ENCODE data around the gene MUC6.

MUC6 gene

DNA sequence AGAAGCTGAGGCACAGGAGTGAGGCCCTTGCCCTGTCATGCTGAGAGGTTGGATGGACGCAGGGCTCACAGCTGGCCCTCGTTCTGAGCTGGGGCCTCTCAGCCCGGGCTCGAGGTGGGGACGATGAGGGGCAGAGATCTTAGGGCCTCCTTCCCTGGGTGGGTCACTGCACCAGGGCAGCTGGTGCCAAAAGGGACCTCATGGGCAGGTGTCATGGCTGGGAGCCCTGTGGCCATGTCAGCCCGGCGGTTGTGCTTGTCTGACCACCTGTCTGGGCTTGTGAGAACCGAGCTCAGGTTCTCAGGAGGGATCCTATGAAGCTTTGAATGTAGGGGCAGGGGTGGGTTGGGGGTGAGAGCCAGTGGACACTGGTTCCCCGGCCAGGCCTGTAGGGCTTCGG lies 1.8 kb upstream of the MUC6 start:
- DNase-seq (ENCODE audit: low read depth in 2 of 2) = no peak

DNA sequence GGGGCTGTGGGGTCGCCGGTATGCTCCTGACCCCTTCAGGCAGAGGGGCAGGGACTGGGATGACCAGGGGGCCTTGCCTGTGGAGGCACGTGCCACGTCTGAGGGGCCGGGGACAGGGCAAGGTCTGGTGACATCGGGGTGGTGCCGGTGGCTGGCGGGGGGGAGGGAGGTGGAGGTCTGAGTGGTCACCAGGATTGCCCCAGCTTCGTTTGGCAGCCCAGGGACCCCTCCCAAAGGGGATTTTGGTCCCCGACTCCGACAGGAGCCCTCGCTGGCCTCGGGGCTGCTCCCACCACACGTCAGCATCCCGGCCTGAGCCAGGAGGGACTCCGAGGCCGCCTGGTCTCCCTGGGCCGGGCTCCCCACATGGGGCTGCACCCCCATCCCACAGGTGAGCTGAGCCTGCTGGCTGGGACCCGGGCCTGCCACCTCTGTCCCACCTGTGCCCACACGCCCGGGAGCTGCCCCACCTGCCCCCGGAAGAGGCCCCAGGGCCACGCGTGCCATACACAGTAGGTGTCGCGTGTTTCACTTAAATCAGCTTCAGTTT lies 1.1 kb upstream of the MUC6 start:
- DNase-seq (ENCODE audit: low read depth in 2 of 2) = no peak

DNA sequence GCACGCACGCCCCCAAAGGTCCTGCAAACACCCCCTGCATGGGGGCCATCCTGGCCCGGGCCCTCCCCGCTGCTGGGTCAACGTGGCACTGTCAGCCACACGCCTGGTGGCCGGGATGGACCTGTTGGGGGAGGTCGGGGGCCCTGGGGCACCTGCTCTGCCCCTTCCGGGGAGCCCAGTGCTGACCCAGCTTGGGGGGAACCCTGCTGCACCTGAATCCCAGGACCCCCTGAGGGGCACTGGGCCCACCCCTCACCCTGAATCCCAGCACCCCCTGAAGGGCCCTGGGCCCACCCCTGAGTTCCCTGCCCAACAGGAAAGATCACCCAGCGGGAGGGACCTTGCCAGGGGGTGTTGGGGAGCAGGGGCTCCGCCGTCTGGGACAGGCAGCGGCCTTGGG lies 413 bp upstream of the MUC6 start:
- DNase-seq (ENCODE audit: low read depth in 2 of 2) = no peak

DNA sequence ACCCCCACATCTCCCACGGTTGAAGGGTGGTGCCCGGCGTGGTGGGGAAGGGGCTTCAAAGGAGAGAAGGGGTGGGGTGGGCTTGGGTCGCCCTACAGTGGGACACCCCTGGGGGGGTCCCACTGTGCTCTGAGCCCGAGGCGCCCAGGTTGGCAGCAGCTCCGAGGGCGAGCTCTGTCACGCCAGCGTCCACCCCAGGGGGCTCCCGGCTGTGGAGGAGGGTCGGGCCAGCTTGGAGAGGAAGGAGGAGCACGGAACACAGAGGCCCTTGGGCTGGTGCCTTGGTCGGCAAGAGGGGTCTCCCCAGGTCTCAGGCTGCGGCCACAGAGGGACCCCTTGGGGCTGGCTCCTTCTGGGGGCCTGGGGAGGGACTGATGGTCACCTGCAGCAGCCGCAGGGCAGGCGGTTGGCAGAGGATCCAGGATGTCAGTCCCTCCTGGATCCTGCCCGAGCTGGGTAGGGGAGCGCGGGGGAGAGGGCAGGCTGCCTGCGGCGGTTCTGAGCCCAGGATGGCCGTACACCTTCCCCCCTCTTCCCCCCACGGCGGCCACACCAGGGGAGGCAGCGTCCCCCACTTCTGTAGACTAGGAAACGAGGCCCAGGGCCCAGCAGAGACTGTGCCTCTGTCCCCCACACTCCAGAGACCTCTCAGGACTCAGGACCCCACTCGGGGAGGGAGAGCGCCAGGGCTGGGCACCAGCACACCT lies 788 bp downstream of the MUC6 start:
- DNase-seq (ENCODE audit: low read depth in 2 of 2) = no peak

- no peak for DNase-seq (ENCODE audit: low read depth in 2 of 2)
Measured at GRCh38 chr11:1034456-1035295, 1.8 kb downstream of the MUC6 start.

GRCh38 chr11:1034001-1034400 lies 2.5 kb downstream of the MUC6 start:
- DNase-seq (ENCODE audit: low read depth in 2 of 2) = no peak

GRCh38 chr11:1033016-1033798 lies 3.3 kb downstream of the MUC6 start:
- DNase-seq (ENCODE audit: low read depth in 2 of 2) = no peak

- no peak for DNase-seq (ENCODE audit: low read depth in 2 of 2)
Measured at GRCh38 chr11:1032310-1032891, 4.1 kb downstream of the MUC6 start.

- DNase-seq (ENCODE audit: low read depth in 2 of 2) = no peak
Measured at GRCh38 chr11:1031121-1031899, 5.2 kb downstream of the MUC6 start.

- DNase-seq (ENCODE audit: low read depth in 2 of 2) = no peak
Measured at GRCh38 chr11:1030556-1030955, 6.0 kb downstream of the MUC6 start.

DNA sequence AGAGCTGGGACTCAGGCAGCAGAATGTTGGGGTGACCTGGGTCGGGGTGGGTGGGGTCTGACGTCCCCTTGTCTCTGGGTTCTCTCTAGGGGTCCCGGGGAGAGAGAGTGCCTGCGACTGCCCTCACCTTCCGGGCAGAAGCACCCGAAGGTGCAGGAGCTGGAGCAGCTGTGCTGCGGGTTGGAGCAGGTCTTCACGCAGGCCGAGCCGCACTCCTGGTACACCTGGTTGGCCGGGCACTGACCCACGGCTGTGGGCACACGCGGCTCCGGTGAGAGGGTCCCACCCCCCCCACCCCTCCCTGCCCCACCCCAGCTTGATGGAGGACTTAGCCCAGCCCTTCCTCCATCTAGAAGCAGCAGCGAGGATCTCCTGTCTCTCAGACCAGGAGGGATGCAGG lies 6.4 kb downstream of the MUC6 start:
- no peak for DNase-seq (ENCODE audit: low read depth in 2 of 2)

- DNase-seq (ENCODE audit: low read depth in 2 of 2) = no peak
Measured at GRCh38 chr11:1029654-1030053, 6.9 kb downstream of the MUC6 start.

- no peak for DNase-seq (ENCODE audit: low read depth in 2 of 2)
Measured at GRCh38 chr11:1029051-1029450, 7.5 kb downstream of the MUC6 start.

- DNase-seq (ENCODE audit: low read depth in 2 of 2) = no peak
Measured at GRCh38 chr11:1028616-1029015, 7.9 kb downstream of the MUC6 start.

- no peak for DNase-seq (ENCODE audit: low read depth in 2 of 2)
Measured at GRCh38 chr11:1028291-1028540, 8.3 kb downstream of the MUC6 start.

DNA sequence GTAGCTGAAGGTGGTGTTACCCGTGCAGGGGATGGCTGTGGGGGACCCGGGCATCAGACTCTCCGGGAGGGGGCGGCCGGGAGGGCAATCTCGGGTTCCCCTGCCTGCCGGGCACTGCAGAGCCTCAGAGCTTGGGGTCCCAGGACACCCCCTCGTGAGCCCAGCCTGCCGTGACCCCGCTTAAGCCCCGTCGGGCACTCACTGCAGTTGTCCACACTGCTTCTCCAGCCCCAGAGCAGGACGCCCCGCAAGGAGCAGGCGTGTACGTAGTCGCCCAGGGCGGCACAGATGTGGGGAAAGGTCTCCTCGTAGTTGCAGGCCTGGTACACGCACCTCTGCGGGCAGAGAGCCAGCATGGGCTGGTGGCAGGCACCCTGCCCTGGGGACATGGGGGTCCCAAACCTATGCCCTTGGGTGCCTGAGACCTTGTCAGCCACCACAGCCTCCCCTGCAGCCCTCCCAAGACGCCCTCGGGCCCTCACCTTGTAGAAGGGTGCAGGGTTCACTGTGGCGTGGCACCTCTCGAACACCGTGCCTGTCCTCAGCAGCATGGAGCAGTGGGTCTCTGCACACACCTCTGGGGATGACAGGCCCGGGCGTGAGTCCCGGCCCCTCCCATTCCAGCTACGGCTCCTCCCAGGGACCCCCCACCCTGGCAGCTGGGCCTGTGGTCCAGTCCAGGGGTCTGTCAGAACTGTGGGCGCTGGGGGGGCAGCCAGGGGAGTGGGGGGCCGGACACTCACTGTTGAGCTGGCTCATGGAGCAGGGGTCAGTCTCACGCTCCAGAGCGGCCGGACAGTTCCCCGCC lies 8.8 kb downstream of the MUC6 start:
- no peak for DNase-seq (ENCODE audit: low read depth in 2 of 2)

GRCh38 chr11:1026641-1027482 lies 9.7 kb downstream of the MUC6 start:
- DNase-seq (ENCODE audit: low read depth in 2 of 2) = no peak

DNA sequence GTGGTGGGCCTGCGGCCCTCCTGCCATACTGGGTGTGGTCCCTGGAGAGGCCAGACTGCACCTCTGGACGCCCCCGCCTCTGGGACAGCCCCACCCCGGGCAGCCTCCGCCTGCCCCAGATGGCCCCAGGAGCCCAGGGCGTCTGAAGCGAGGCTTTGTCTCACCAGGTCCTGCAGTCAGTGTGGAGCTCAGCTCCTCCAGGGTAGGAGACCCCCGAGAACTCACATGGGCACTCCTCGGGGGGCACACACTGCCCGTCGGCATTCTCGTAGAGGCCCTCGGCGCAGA lies 10.4 kb downstream of the MUC6 start:
- DNase-seq (ENCODE audit: low read depth in 2 of 2) = no peak

- DNase-seq (ENCODE audit: low read depth in 2 of 2) = no peak
Measured at GRCh38 chr11:1025410-1026162, 10.9 kb downstream of the MUC6 start.
